ENCODE data around the gene IFT80. TPM values are rescaled to one million over a fixed set of nuclear protein-coding genes. Genes with fewer than 3 reads are reported as not detected.
"Not testable (repeated sequence)": the region's sequence is repeated elsewhere in the genome, so short reads cannot be mapped to it uniquely, and the experiment has no call there.

The IFT80 gene
- polyA plus RNA-seq, 1 of the 3 experiments (the other 2 are of a cell fraction) = 10.5 TPM

DNA sequence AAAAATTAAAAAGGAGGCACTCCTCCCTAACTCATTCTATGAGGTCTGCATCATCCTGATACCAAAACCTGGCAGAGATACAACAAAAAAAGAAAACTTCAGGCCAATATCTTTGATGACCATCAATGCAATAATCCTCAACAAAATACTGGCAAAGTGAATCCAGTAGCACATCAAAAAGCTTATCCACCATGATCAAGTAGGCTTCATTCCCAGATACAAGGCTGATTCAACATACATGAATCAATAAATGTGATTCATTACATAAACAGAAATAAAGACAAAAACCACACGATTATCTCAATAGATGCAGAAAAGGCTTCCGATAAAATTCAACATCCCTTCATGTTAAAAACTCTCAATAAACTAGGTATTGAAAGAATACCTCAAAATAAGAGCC, 72.7 kb downstream of the IFT80 start:
- H3K9ac ChIP-seq = not testable (repeated sequence)
- 0 out of 2 replicates have a peak, but pooled peaks have one; percentile 9 for TF ChIP-seq TCF12 (IDR thresholded peaks at IDR 0.05)
- peak; percentile 13; the same call in 1 of the 2 replicates for TF ChIP-seq JUND (IDR thresholded peaks at IDR 0.05)

GRCh38 chr3:160321821-160322220, 77.2 kb downstream of the IFT80 start:
- H3K4me3 ChIP-seq (ENCODE audit: low read depth in 2 of 2, low read length in 1 of 2); POLR2A ChIA-PET; H3K9me3 ChIP-seq; H3K9me2 ChIP-seq; H3K27me3 ChIP-seq (ENCODE audit: insufficient read depth); H3K4me1 ChIP-seq (ENCODE audit: control insufficient read depth in 1 of 2, insufficient read depth in 2 of 2, low read depth in 1 of 2, low read length in 1 of 2); H3K79me2 ChIP-seq (ENCODE audit: insufficient read depth); H3K4me2 ChIP-seq; DNase-seq; H3F3A ChIP-seq (replicated peaks; ENCODE audit: insufficient read depth); CTCF ChIA-PET; H3K9ac ChIP-seq; H2AFZ ChIP-seq (ENCODE audit: low read depth); H4K20me1 ChIP-seq (ENCODE audit: insufficient read depth); H3K27ac ChIP-seq (ENCODE audit: low read depth in 2 of 2, low read length in 1 of 2): not testable (repeated sequence)
- WGBS (ENCODE audit: low lambda C conversion rate) = 73% methylated on average over 1 of the region's 1 CpG
- H3K36me3 ChIP-seq (replicated peaks in 1 of 2; ENCODE audit: control insufficient read depth in 1 of 2, insufficient read depth in 2 of 2, low read length in 1 of 2) = peaks cover 6 to 17% of the 10 kb centered on the region in 2 experiments

More for the DNA sequence above, 72.7 kb downstream of the IFT80 start:
- H3K4me3 ChIP-seq (ENCODE audit: low read depth in 2 of 2, low read length in 1 of 2); H4K20me1 ChIP-seq (ENCODE audit: insufficient read depth); H3K9me3 ChIP-seq; H3K79me2 ChIP-seq (ENCODE audit: insufficient read depth); H2AFZ ChIP-seq (ENCODE audit: low read depth); H3K4me1 ChIP-seq (ENCODE audit: control insufficient read depth in 1 of 2, insufficient read depth in 2 of 2, low read depth in 1 of 2, low read length in 1 of 2); H3K4me2 ChIP-seq; H3K27me3 ChIP-seq (ENCODE audit: insufficient read depth); POLR2A ChIA-PET; H3K36me3 ChIP-seq (replicated peaks in 1 of 2; ENCODE audit: control insufficient read depth in 1 of 2, insufficient read depth in 2 of 2, low read length in 1 of 2); H3K9me2 ChIP-seq; DNase-seq; CTCF ChIA-PET; H3K27ac ChIP-seq (ENCODE audit: low read depth in 2 of 2, low read length in 1 of 2): not testable (repeated sequence)
- H3F3A ChIP-seq (replicated peaks; ENCODE audit: insufficient read depth) = peaks cover 12% of the 10 kb centered on the region
- WGBS (ENCODE audit: low lambda C conversion rate) = 88% methylated on average over 2 of the region's 2 CpGs

DNA sequence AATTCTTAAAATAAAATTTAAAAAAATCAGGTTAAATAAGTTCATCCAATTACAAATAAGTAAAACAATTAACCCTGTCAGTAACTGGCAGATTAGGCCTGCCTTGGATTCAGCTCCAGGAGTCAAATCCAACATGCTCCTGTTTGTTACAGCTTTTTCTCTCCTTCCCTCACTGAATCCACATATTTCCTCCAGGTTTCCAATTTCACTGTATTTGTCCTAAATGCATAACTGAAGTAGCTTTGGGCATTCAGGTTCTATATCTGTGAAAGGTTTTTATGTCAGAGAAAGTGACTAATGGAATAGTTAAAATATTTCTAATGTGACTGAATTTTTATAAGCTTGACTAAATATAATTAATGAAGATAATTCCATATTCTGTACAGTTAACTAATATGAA, 79.7 kb downstream of the IFT80 start:
- Histone ChIP-seq H3K4me2 (no peak overlapping the region), H3K9me3 (no peaks in the 10 kb centered on the region; the same call in 1 of the 2 replicates), H3F3A (replicated peaks; ENCODE audit: insufficient read depth) (peaks cover 4% of the 10 kb centered on the region), H3K79me2 (ENCODE audit: insufficient read depth) (peaks cover 3% of the 10 kb centered on the region; the same call in 1 of the 2 replicates), H3K9ac (no peak overlapping the region), H4K20me1 (ENCODE audit: insufficient read depth) (no peaks in the 10 kb centered on the region), H3K27me3 (ENCODE audit: insufficient read depth) (no peaks in the 10 kb centered on the region), H3K36me3 (replicated peaks in 1 of 2; ENCODE audit: control insufficient read depth in 1 of 2, insufficient read depth in 2 of 2, low read length in 1 of 2) (peaks cover 12 to 31% of the 10 kb centered on the region in 2 experiments), H3K4me3 (ENCODE audit: low read depth in 2 of 2, low read length in 1 of 2) (no peak overlapping the region), H3K27ac (ENCODE audit: low read depth in 2 of 2, low read length in 1 of 2) (no peak overlapping the region), H3K9me2 (no peaks in the 10 kb centered on the region), H3K4me1 (ENCODE audit: control insufficient read depth in 1 of 2, insufficient read depth in 2 of 2, low read depth in 1 of 2, low read length in 1 of 2) (no peaks in the 10 kb centered on the region; a peak in 1 of 4 replicates), H2AFZ (ENCODE audit: low read depth) (no peak overlapping the region)
- POLR2A ChIA-PET = no interaction called here
- no peak for DNase-seq
- no peak for TF ChIP-seq TEAD4 (IDR thresholded peaks at IDR 0.05; ENCODE audit: borderline replicate concordance, insufficient read depth)
- TF ChIP-seq GABPA (IDR thresholded peaks at IDR 0.05; ENCODE audit: low read depth) = no peak
- CTCF ChIA-PET = no interaction called here

GRCh38 chr3:160314995-160315394, 84.0 kb downstream of the IFT80 start:
- peaks cover 12 to 24% of the 10 kb centered on the region in 2 experiments for H3K36me3 ChIP-seq (replicated peaks in 1 of 2; ENCODE audit: control insufficient read depth in 1 of 2, insufficient read depth in 2 of 2, low read length in 1 of 2)
- H3F3A ChIP-seq (replicated peaks; ENCODE audit: insufficient read depth) = no peaks in the 10 kb centered on the region
- H2AFZ ChIP-seq (ENCODE audit: low read depth) = no peak overlapping the region
- ChIA-PET POLR2A (no interaction called here), CTCF (no interaction called here)
- DNase-seq = no peak
- H4K20me1 ChIP-seq (ENCODE audit: insufficient read depth) = no peaks in the 10 kb centered on the region
- H3K79me2 ChIP-seq (ENCODE audit: insufficient read depth) = no peaks in the 10 kb centered on the region
- no peaks in the 10 kb centered on the region for H3K9me2 ChIP-seq
- H3K9ac ChIP-seq = no peak overlapping the region
- H3K27ac ChIP-seq (ENCODE audit: low read depth in 2 of 2, low read length in 1 of 2) = no peak overlapping the region
- no peak overlapping the region for H3K4me3 ChIP-seq (ENCODE audit: low read depth in 2 of 2, low read length in 1 of 2)
- no peaks in the 10 kb centered on the region for H3K27me3 ChIP-seq (ENCODE audit: insufficient read depth)
- no peaks in the 10 kb centered on the region; the same call in 1 of the 2 replicates for H3K9me3 ChIP-seq
- H3K4me1 ChIP-seq (ENCODE audit: control insufficient read depth in 1 of 2, insufficient read depth in 2 of 2, low read depth in 1 of 2, low read length in 1 of 2) = no peaks in the 10 kb centered on the region; a peak in 1 of 4 replicates
- no peak overlapping the region for H3K4me2 ChIP-seq
- TF ChIP-seq MXI1 (IDR thresholded peaks at IDR 0.05; ENCODE audit: low read depth, low read length) (no peak), REST (IDR thresholded peaks at IDR 0.05; ENCODE audit: low read depth, low read length) (no peak), RFX5 (IDR thresholded peaks at IDR 0.05; ENCODE audit: low read length) (no peak), MEF2A (IDR thresholded peaks at IDR 0.05; ENCODE audit: borderline replicate concordance, low read depth) (no peak), TAF1 (IDR thresholded peaks at IDR 0.05; ENCODE audit: borderline replicate concordance, low read depth, low read length) (no peak)
- TF ChIP-seq, protein P1, sequence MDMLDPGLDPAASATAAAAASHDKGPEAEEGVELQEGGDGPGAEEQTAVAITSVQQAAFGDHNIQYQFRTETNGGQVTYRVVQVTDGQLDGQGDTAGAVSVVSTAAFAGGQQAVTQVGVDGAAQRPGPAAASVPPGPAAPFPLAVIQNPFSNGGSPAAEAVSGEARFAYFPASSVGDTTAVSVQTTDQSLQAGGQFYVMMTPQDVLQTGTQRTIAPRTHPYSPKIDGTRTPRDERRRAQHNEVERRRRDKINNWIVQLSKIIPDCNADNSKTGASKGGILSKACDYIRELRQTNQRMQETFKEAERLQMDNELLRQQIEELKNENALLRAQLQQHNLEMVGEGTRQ (IDR thresholded peaks at IDR 0.05; ENCODE audit: borderline replicate concordance, low read depth, low read length) = no peak
- TF ChIP-seq, protein P2, sequence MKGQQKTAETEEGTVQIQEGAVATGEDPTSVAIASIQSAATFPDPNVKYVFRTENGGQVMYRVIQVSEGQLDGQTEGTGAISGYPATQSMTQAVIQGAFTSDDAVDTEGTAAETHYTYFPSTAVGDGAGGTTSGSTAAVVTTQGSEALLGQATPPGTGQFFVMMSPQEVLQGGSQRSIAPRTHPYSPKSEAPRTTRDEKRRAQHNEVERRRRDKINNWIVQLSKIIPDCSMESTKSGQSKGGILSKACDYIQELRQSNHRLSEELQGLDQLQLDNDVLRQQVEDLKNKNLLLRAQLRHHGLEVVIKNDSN (IDR thresholded peaks at IDR 0.05; ENCODE audit: borderline replicate concordance, low read depth) = no peak
